A549 treated with dexamethasone at 1 μM for 4 hours (cell line): ENCODE measurements around the gene CIAO2B. TPM values are rescaled to one million over a fixed set of nuclear protein-coding genes. Genes with fewer than 3 reads are reported as not detected.

Experiments used
- total RNA-seq: library from RNA; stranded (reverse); fragments of 200-300 nt; extraction: Qiagen RNA extraction; gene quantifications from 5 replicates; pipeline ENCODE4 v1.2.3, GENCODE V29; 2022

CIAO2B gene
- 146 to 179 TPM (median 172 TPM) in 5 replicates for total RNA-seq

DNA sequence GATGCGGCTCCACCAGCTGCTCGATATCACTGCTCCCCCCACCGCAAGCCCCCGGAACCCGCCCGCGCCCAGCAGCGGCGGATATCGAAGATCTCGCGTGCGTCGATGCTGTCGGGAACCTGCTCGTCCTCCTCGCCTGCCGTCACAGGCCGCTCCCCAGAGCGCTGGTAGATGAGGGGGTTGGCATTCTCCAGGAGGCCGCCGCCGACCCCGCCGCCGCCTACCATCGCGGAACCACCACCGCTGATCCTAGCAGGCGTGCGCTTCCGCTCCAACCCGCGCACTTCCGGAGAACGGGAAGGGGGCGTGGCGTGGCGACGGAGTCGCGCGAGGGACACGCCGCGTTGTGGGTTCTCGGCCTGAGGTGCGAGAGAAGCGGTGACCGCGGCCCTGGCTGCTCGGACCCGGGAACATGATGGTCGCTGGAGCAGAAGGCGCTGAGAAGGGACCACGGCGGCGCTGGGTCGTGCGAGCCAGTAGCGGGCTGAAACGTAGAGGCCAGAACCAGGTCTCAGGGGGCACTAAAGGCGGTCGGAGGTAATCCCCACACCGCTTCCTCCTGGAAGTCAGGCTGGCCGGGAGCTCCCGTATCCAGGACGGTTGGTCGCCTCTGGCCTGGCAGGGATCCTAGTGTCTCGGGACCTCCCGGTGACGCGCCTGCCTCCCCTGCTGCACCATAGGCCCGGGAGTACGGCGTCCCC is at the start of gene CIAO2B:
Gene CIAO2B (minus strand): TSS at position 265 of the 701 bp plus-strand sequence. CDS start 38 bp downstream, at position 227.

DNA sequence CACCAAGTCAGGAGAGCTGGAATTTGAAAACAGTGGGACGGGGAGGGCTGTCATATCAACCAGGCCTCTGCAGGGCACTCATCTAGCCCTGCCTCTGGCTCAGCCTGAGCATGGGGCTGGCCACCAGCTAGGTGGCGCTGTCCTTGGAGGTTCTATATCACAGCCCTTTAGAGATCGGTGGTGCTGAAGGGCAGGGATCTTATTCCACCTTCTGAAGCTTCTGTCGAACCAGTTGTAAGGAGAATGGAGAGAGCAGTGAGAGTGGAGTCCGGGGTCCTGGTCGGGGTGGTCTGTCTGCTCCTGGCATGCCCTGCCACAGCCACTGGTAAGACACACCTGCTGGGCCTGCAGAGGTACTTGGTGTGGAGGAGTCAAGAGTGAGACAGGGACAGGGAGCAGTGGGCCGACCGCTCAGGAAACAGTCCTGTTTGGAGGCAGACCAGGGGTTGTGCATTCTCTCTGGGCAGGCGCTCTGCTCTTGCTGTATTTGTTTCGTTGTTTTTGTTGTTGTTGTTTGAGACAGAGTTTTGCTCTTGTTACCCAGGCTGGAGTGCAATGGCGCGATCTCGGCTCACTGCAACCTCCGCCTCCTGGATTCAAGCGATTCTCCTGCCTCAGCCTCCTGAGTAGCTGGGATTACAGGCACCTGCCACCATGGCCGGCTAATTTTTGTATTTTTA is 27.0 kb upstream of the CIAO2B start, which contains the start of gene CES3:
Gene CES3 (plus strand): TSS at position 202 of the 680 bp plus-strand sequence. CDS start 42 bp downstream, at position 244.

DNA sequence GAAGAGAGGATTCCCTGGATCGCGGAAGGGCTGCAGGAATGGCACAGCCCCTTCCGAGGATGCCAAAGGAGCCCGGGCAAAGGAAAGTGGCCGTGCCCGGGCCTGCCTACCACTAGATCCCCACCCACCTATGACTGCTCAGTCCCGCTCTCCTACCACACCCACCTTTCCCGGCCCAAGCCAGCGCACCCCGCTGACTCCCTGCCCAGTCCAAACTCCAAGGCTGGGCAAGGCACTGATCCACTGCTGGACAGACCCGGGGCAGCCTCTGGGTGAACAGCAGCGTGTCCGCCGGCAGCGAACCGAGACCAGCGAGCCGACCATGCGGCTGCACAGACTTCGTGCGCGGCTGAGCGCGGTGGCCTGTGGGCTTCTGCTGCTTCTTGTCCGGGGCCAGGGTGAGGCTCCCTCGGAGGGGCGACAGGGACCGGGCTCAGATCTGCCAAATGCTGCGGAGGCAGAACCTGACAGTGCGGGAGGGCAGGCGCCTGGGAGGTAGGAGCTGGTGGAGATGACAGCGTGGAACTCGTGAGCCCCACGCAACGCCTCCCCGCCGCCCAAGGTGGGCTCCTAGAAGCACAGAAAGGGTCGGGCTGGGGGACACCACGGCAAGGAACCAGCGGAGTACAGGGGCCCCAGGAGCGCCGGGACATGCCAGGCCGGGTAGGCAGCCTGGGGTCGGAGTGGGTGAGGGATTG is 1.3 kb upstream of the CIAO2B start, which contains the start of gene CES2:
Gene CES2 (plus strand): TSS at position 203 of the 698 bp plus-strand sequence. CDS start 120 bp downstream, at position 323.

DNA sequence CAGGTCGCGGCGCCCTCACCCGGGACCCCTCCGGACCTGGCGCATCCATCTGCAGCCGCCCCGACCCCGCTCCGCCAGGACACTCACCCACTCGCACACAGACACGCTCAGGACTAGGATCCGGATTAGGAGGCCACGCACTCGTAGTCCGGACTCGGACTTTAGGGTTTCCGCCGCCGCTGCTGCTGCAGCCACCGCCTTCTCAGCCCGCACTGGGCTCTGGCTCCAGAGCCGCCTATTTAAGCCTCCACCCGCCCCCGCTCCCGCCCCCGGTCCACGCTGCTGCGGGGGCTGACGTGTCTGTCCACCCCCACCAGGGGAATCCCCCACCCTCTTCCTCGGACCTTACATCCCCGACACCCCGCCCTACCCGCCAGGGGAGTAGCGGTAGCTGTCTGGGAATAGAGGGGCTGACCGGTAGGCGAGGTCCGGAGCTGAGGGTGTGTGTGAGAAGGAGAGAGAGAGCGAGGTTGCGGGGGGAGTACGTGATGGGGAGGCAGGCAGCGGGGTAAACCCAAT is 8.8 kb downstream of the CIAO2B start, which contains the start of gene RRAD:
Gene RRAD (minus strand): TSS at position 214 of the 519 bp plus-strand sequence. CDS start 356 bp downstream, outside the sequence.

DNA sequence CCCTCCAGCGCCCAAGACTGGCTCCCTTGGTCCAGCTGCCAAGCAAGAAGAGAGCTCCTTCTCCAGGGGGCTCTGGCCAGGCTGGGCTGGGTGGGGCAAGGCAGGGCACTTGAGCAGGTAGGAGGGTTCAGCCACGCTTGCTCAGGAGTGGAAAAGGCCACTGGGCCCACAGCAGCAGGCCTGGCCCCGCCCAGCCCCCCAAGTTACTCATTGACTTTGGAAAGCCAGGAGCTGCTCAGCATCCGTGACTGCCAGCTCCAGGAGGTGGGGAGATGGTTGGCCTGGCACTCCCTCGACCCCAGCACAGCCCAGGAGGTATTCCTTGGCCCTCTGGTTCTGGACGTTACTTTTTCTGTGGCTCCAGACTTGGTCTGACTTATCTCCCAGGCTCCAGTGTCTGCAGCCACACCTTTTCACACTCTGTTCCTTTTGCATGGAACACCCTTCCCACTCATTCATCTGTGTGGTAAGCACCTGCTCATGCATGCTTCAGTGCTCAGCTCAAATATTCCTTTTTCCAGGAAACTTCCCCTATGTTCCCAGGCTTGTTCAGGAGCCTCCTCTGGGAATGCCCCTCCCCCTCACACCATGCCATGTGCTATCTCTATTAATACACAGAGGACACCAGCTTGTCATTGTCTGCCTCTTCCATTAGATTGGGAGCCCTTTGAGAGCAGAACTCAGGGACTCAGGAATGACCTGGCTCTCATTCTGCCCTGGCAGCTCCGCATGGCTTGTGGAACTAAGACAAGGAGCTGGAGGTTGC is 15.2 kb downstream of the CIAO2B start, which contains the start of gene CDH16:
Gene CDH16 (minus strand): TSS at position 83 of the 766 bp plus-strand sequence. CDS start 820 bp downstream, outside the sequence.

Other genes with a start within 250 kb of the CIAO2B start
- gene CMTM4, start 237.7 kb downstream of the CIAO2B start, total RNA-seq: 23.2 to 39.8 TPM (median 36.7 TPM) in 5 replicates
- gene DYNC1LI2, start 182.8 kb downstream of the CIAO2B start, total RNA-seq: 41.5 to 57.9 TPM (median 49.8 TPM) in 5 replicates
- gene TERB1, start 132.8 kb downstream of the CIAO2B start, total RNA-seq: 0.05 to 0.08 TPM (median 0.07 TPM) in 3 of 5 replicates, not detected in the others
- gene NAE1, start 103.4 kb downstream of the CIAO2B start, total RNA-seq: 62.4 to 66.4 TPM (median 65.8 TPM) in 5 replicates
- 0.08 TPM in 1 of 5 replicates, not detected in the others for gene CA7, start 90.0 kb downstream of the CIAO2B start, total RNA-seq
- gene PDP2, start 53.9 kb downstream of the CIAO2B start, total RNA-seq: 5.2 to 9.7 TPM (median 7.0 TPM) in 5 replicates
- gene CDH16, start 15.5 kb downstream of the CIAO2B start, total RNA-seq: 7.7 to 11.6 TPM (median 9.9 TPM) in 5 replicates
- 64.4 to 86.4 TPM (median 77.1 TPM) in 5 replicates for gene RRAD, start 8.9 kb downstream of the CIAO2B start, total RNA-seq
- 31.4 to 42.9 TPM (median 38.4 TPM) in 5 replicates for gene CES2, start 1.1 kb upstream of the CIAO2B start, total RNA-seq
- 2.0 to 3.0 TPM (median 2.6 TPM) in 5 replicates for gene CES3, start 26.9 kb upstream of the CIAO2B start, total RNA-seq
- gene CES4A, start 54.2 kb upstream of the CIAO2B start, total RNA-seq: 3.1 to 6.7 TPM (median 4.7 TPM) in 5 replicates
- 54.0 to 76.9 TPM (median 70.6 TPM) in 5 replicates for gene CBFB, start 94.7 kb upstream of the CIAO2B start, total RNA-seq
- 24.4 to 28.0 TPM (median 26.4 TPM) in 5 replicates for gene PHAF1, start 175.5 kb upstream of the CIAO2B start, total RNA-seq
- gene B3GNT9, start 216.6 kb upstream of the CIAO2B start, total RNA-seq: 7.6 to 11.4 TPM (median 9.6 TPM) in 5 replicates
- gene TRADD, start 225.5 kb upstream of the CIAO2B start, total RNA-seq: 16.3 to 19.9 TPM (median 17.7 TPM) in 5 replicates
- 4.8 to 9.2 TPM (median 6.8 TPM) in 5 replicates for gene FBXL8, start 225.6 kb upstream of the CIAO2B start, total RNA-seq
- 9.6 to 17.0 TPM (median 14.8 TPM) in 5 replicates for gene HSF4, start 230.3 kb upstream of the CIAO2B start, total RNA-seq
- gene NOL3, start 236.1 kb upstream of the CIAO2B start, total RNA-seq: 95.9 to 112 TPM (median 105 TPM) in 5 replicates
- 4.4 to 8.0 TPM (median 6.2 TPM) in 5 replicates for gene MATCAP1, start 249.6 kb upstream of the CIAO2B start, total RNA-seq